K562 (cell line): ENCODE measurements around the gene COL16A1. TPM values are rescaled to one million over a fixed set of nuclear protein-coding genes. Genes with fewer than 3 reads are reported as not detected.

Experiments used
- ATAC-seq: fragments of 200-7000 bp; cut with Tn5 transposase; 3 replicates; pipeline ENCODE4 v1.9.1; 2020; ENCODE audit warnings: moderate library complexity
- BruUV-seq: library from RNA; stranded (reverse); fragments of 400-500 nt; replicated peaks from 2 replicates; lab custom pipeline; 2021; lab: Mats Ljungman, UMichigan
- CTCF ChIA-PET: fragments of 300-600 bp; formaldehyde crosslinking; extraction: SDS; loops from one replicate; lab custom pipeline; 2021; ENCODE audit warnings: low intra/inter-chr PET ratio; lab: Yijun Ruan, JAX
- POLR2A ChIA-PET: fragments of 300-600, 350-650 bp; sonication (Branson Sonifier 250); formaldehyde crosslinking; extraction: SDS; loops from one replicate; lab custom pipeline; 2021; ENCODE audit warnings: antibody characterized with exemption, inconsistent platforms; lab: Yijun Ruan, JAX
- DNase-seq, 4 experiments: peaks; one replicate each; pipeline versions ENCODE4 v3.0.0 to v3.0.0-alpha.2; 2011 to 2018; ENCODE audit warnings: low spot score in 3 of 4, mixed read lengths in 3 of 4; ENCODE audit errors: extremely low read depth in 1 of 4
- FAIRE-seq: peaks from 2 replicates; lab custom pipeline; 2011; peaks lifted over from hg19 to GRCh38; lab: Jason Lieb, UNC
- H2AFZ ChIP-seq: 2 replicates; pipeline ENCODE4 v1.6.0; 2011; ENCODE audit warnings: low read depth, low read length, control low read depth, inconsistent platforms
- H3K27ac ChIP-seq: fragments of 200-600 bp; 3 replicates; pipeline ENCODE4 v1.8.0; 2011; ENCODE audit warnings: low read depth, mild to moderate bottlenecking, control low read depth, inconsistent platforms, low read length, moderate library complexity, mixed read lengths; ENCODE audit errors: extremely low read depth
- H3K27me3 ChIP-seq, 2 experiments: fragments of 300-600 bp in 1 of 2; 2 replicates in 1 of 2; 3 replicates in 1 of 2; pipeline versions ENCODE4 v1.6.0 to v1.8.0; 2011; ENCODE audit warnings: inconsistent platforms in 2 of 2, low read length in 2 of 2, mild to moderate bottlenecking in 1 of 2, mixed read lengths in 1 of 2, moderate library complexity in 1 of 2; ENCODE audit not compliant: control insufficient read depth in 2 of 2, insufficient read depth in 2 of 2
- H3K36me3 ChIP-seq: fragments of 300-600 bp; 3 replicates; pipeline ENCODE4 v1.8.0; 2011; ENCODE audit warnings: mild to moderate bottlenecking, low read length, inconsistent platforms; ENCODE audit not compliant: control insufficient read depth, insufficient read depth
- H3K4me1 ChIP-seq, 2 experiments: fragments of 200-600 bp in 1 of 2; replicated peaks in 1 of 2; 2 replicates in 1 of 2; 3 replicates in 1 of 2; pipeline versions ENCODE4 v1.5.1 to v1.8.0; 2011; ENCODE audit warnings: inconsistent platforms in 2 of 2, low read length in 2 of 2, mild to moderate bottlenecking in 1 of 2, mixed read lengths in 1 of 2, moderate library complexity in 1 of 2; ENCODE audit not compliant: control insufficient read depth in 2 of 2, insufficient read depth in 2 of 2
- H3K4me2 ChIP-seq: 2 replicates; pipeline ENCODE4 v1.6.1; 2011; ENCODE audit warnings: low read length, control low read depth, inconsistent platforms, mixed read lengths; ENCODE audit not compliant: insufficient read depth
- H3K4me3 ChIP-seq: fragments of 200-600 bp; sonication (generic), shearing (Covaris generic); 2 replicates; pipeline ENCODE4 v1.5.1; 2016; ENCODE audit warnings: control low read depth, inconsistent platforms
- H3K79me2 ChIP-seq: fragments of 200-600 bp; 3 replicates; pipeline ENCODE4 v1.8.0; 2011; ENCODE audit warnings: low read length, inconsistent platforms; ENCODE audit not compliant: control insufficient read depth, insufficient read depth
- H3K9ac ChIP-seq, 2 experiments: 2 replicates each; pipeline versions ENCODE4 v1.6.0 to v1.6.1; 2011; ENCODE audit warnings: low read depth in 2 of 2, low read length in 2 of 2, control low read depth in 1 of 2, inconsistent platforms in 1 of 2, mild to moderate bottlenecking in 1 of 2, mixed read lengths in 1 of 2; ENCODE audit not compliant: insufficient read depth in 1 of 2
- H3K9me1 ChIP-seq: one replicate; pipeline ENCODE4 v1.6.0; 2011; ENCODE audit warnings: inconsistent platforms, mild to moderate bottlenecking, low read length, moderate library complexity; ENCODE audit not compliant: control insufficient read depth, insufficient read depth
- H3K9me3 ChIP-seq: replicated peaks from 2 replicates; pipeline ENCODE4 v1.5.1; 2011; ENCODE audit warnings: low read depth, low read length, inconsistent platforms; ENCODE audit not compliant: control insufficient read depth, insufficient read depth
- H4K20me1 ChIP-seq: replicated peaks from 2 replicates; pipeline ENCODE4 v1.6.1; 2011; ENCODE audit warnings: low read length, inconsistent platforms, mixed read lengths; ENCODE audit not compliant: control insufficient read depth, insufficient read depth
- C11orf30 ChIP-seq: fragments of 450-650 bp; IDR thresholded peaks from 2 replicates; pipeline ENCODE4 v1.6.1; 2016; ENCODE audit warnings: low read depth, mild to moderate bottlenecking
- CAMTA2 ChIP-seq: fragments of 250-450 bp; sonication (Bioruptor Pico); conservative IDR thresholded peaks from 2 replicates; pipeline ENCODE4 v1.5.1; 2022
- CBX5 ChIP-seq: IDR thresholded peaks from 2 replicates; pipeline ENCODE4 v1.6.1; 2014; ENCODE audit warnings: low read depth, borderline replicate concordance
- CREBBP ChIP-seq: IDR thresholded peaks from one replicate; pipeline ENCODE4 v1.6.1; 2012; ENCODE audit warnings: low read depth, mild to moderate bottlenecking, control low read depth, inconsistent platforms, low read length
- NFYB ChIP-seq: IDR thresholded peaks from 2 replicates; pipeline ENCODE4 v1.6.1; 2011; ENCODE audit warnings: mild to moderate bottlenecking, moderate library complexity; ENCODE audit not compliant: insufficient read length; ENCODE audit errors: extremely low read depth
- PTTG1 ChIP-seq: fragments of 450-650 bp; IDR thresholded peaks from 2 replicates; pipeline ENCODE4 v1.6.1; 2016; ENCODE audit warnings: low read depth, mild to moderate bottlenecking, missing genetic modification characterization, missing compliant biosample characterization
- STAT5B ChIP-seq: fragments of 250-450 bp; sonication (Bioruptor Pico); IDR thresholded peaks from 2 replicates; pipeline ENCODE4 v1.8.0; 2021; ENCODE audit warnings: mild to moderate bottlenecking, inconsistent platforms
- YBX1 ChIP-seq: fragments of 450-650 bp; IDR thresholded peaks from 2 replicates; pipeline ENCODE4 v1.7.1; 2016; ENCODE audit warnings: mild to moderate bottlenecking
- ZFPM2 ChIP-seq: fragments of 250-450 bp; sonication (Bioruptor Pico); IDR thresholded peaks from 2 replicates; pipeline ENCODE4 v1.5.1; 2022; ENCODE audit warnings: mild to moderate bottlenecking
- WGBS: fragments of 100-300 bp; shearing (Covaris generic); methylation state at CpG from one replicate; pipeline ENCODE4 v1.1.6; 2016; ENCODE audit warnings: low coverage, mixed read lengths; ENCODE audit not compliant: insufficient coverage; ENCODE audit errors: missing lambda C conversion rate; 5-methylcytosine and 5-hydroxymethylcytosine counted together
- in situ Hi-C: fragments of 300-500 bp; cut with MboI; formaldehyde crosslinking; loops from 4 replicates; pipeline ENCODE4 v1.15.0; 2018; ENCODE audit warnings: inconsistent platforms, mixed read lengths
- intact Hi-C: fragments of 100-400 bp; cut with micrococcal nuclease; formaldehyde crosslinking; loops from 2 replicates; pipeline ENCODE4 v1.14.2; 2022
- polyA plus RNA-seq, 8 experiments: library from polyadenylated mRNA; depleted of rRNA in 4 of 8; stranded (reverse) in 5 of 8; unstranded in 3 of 8; fragments of >200 nt; fragmentation: Nextera tagmentation in 2 of 8; fragmentation: Illumina TruSeq in 1 of 8; extraction: Ambion mirVana in 2 of 8; extraction: Trizol in 1 of 8; gene quantifications; 2 replicates each; pipeline versions ENCODE4 v1.2.1 to v1.2.3, GENCODE V29; 2011 to 2014; ENCODE audit warnings: inconsistent platforms in 1 of 8, missing spikeins in 1 of 8
- total RNA-seq, 7 experiments: library from RNA; depleted of rRNA in 6 of 7; stranded (reverse); fragments of >200 nt in 6 of 7; fragmentation: Illumina TruSeq in 2 of 7; extraction: Trizol in 2 of 7; gene quantifications; 2 replicates each; pipeline versions ENCODE4 v1.2.1 to v1.2.3, GENCODE V29; 2011 to 2021; ENCODE audit warnings: low replicate concordance in 1 of 7
- TF ChIP-seq, protein P1 (sequence below): fragments of 250-450 bp; sonication (Bioruptor Pico); IDR thresholded peaks from 2 replicates; pipeline ENCODE4 v1.4.0; 2020
- TF ChIP-seq, protein P2 (sequence below): fragments of 250-450 bp; sonication (Bioruptor Pico); IDR thresholded peaks from 2 replicates; pipeline ENCODE4 v1.8.0; 2021; ENCODE audit warnings: moderate library complexity, mild to moderate bottlenecking, inconsistent platforms
- TF ChIP-seq, protein P3 (sequence below): IDR thresholded peaks from 3 replicates; pipeline ENCODE4 v1.6.1; 2011; ENCODE audit warnings: borderline replicate concordance, mild to moderate bottlenecking; ENCODE audit not compliant: insufficient read length, insufficient read depth
- TF ChIP-seq, protein P4 (sequence below), 2 experiments: fragments of 150-350 bp in 1 of 2; IDR thresholded peaks; 2 replicates each; pipeline ENCODE4 v1.6.1; 2012 to 2016; ENCODE audit warnings: low read depth in 2 of 2, low read length in 2 of 2, mild to moderate bottlenecking in 1 of 2, moderate library complexity in 1 of 2
- TF ChIP-seq, protein P5 (sequence below): fragments of 450-650 bp; conservative IDR thresholded peaks from 2 replicates; pipeline ENCODE4 v1.6.1; 2016; ENCODE audit warnings: missing genetic modification characterization, low read depth, mild to moderate bottlenecking, control low read depth, missing compliant biosample characterization

COL16A1 gene
- total and polyA plus RNA-seq, 9 of the 15 experiments (the other 6 are each of a cell fraction or from before 2014, with no cell fraction given), result 0.11 to 0.60 (median 0.11) TPM; not detected in 6

DNA sequence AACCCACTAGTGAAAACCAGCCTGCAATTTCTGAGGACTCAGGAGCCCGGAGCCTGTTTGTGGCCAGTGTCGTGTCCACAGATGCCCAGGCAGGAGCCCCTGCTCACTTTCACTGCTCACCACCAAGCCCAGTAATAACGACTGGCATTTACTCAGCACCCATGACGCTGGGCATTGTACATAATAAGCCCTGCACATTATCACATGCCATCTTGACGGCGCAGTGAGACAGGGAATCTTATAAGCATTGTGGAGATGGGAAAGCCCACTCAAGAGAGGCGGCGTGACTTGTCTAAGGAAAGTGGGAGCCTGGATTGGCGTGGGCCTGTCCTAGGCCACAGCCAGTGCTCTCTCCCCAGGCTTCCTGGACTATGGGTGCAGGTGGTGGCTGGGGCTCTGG, 30.4 kb downstream of the COL16A1 start:
- 2% methylated on average over 9 of the region's 9 CpGs for WGBS
- intact Hi-C loops (no loop called here), in situ Hi-C loops (no loop called here)
- ATAC-seq (no peak), DNase-seq (no peak), FAIRE-seq (no peak)
- no peaks in the 10 kb centered on the region for H3K9me3 ChIP-seq
- H3K4me3 ChIP-seq, result no peak overlapping the region
- H4K20me1 ChIP-seq, result peaks cover 17% of the 10 kb centered on the region
- no peaks in the 10 kb centered on the region for H3K36me3 ChIP-seq
- H3K27ac ChIP-seq, result no peak overlapping the region
- no peak overlapping the region for H3K4me2 ChIP-seq
- no peak overlapping the region for H2AFZ ChIP-seq
- no peaks in the 10 kb centered on the region for H3K79me2 ChIP-seq
- TF ChIP-seq, protein P1, sequence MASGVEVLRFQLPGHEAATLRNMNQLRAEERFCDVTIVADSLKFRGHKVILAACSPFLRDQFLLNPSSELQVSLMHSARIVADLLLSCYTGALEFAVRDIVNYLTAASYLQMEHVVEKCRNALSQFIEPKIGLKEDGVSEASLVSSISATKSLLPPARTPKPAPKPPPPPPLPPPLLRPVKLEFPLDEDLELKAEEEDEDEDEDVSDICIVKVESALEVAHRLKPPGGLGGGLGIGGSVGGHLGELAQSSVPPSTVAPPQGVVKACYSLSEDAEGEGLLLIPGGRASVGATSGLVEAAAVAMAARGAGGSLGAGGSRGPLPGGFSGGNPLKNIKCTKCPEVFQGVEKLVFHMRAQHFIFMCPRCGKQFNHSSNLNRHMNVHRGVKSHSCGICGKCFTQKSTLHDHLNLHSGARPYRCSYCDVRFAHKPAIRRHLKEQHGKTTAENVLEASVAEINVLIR (CRISPR knock-in tag), result no peak
- TF ChIP-seq CREBBP (no peak), YBX1 (no peak), ZFPM2 (no peak), C11orf30 (no peak), STAT5B (CRISPR knock-in tag) (no peak), PTTG1 (no peak), CBX5 (no peak), NFYB (no peak), CAMTA2 (no peak)
- TF ChIP-seq, protein P2, sequence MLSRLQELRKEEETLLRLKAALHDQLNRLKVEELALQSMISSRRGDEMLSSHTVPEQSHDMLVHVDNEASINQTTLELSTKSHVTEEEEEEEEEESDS (CRISPR knock-in tag), result no peak
- TF ChIP-seq, protein P3, sequence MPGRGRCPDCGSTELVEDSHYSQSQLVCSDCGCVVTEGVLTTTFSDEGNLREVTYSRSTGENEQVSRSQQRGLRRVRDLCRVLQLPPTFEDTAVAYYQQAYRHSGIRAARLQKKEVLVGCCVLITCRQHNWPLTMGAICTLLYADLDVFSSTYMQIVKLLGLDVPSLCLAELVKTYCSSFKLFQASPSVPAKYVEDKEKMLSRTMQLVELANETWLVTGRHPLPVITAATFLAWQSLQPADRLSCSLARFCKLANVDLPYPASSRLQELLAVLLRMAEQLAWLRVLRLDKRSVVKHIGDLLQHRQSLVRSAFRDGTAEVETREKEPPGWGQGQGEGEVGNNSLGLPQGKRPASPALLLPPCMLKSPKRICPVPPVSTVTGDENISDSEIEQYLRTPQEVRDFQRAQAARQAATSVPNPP, result no peak
- TF ChIP-seq, protein P4, sequence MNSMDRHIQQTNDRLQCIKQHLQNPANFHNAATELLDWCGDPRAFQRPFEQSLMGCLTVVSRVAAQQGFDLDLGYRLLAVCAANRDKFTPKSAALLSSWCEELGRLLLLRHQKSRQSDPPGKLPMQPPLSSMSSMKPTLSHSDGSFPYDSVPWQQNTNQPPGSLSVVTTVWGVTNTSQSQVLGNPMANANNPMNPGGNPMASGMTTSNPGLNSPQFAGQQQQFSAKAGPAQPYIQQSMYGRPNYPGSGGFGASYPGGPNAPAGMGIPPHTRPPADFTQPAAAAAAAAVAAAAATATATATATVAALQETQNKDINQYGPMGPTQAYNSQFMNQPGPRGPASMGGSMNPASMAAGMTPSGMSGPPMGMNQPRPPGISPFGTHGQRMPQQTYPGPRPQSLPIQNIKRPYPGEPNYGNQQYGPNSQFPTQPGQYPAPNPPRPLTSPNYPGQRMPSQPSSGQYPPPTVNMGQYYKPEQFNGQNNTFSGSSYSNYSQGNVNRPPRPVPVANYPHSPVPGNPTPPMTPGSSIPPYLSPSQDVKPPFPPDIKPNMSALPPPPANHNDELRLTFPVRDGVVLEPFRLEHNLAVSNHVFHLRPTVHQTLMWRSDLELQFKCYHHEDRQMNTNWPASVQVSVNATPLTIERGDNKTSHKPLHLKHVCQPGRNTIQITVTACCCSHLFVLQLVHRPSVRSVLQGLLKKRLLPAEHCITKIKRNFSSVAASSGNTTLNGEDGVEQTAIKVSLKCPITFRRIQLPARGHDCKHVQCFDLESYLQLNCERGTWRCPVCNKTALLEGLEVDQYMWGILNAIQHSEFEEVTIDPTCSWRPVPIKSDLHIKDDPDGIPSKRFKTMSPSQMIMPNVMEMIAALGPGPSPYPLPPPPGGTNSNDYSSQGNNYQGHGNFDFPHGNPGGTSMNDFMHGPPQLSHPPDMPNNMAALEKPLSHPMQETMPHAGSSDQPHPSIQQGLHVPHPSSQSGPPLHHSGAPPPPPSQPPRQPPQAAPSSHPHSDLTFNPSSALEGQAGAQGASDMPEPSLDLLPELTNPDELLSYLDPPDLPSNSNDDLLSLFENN (IDR thresholded peaks at IDR 0.05; ENCODE audit: low read depth in 2 of 2, low read length in 2 of 2), result no peak
- TF ChIP-seq, protein P5, sequence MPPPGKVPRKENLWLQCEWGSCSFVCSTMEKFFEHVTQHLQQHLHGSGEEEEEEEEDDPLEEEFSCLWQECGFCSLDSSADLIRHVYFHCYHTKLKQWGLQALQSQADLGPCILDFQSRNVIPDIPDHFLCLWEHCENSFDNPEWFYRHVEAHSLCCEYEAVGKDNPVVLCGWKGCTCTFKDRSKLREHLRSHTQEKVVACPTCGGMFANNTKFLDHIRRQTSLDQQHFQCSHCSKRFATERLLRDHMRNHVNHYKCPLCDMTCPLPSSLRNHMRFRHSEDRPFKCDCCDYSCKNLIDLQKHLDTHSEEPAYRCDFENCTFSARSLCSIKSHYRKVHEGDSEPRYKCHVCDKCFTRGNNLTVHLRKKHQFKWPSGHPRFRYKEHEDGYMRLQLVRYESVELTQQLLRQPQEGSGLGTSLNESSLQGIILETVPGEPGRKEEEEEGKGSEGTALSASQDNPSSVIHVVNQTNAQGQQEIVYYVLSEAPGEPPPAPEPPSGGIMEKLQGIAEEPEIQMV (tag), result no peak
- CTCF ChIA-PET, result no interaction called here
- H3K9me1 ChIP-seq, result no peaks in the 10 kb centered on the region
- H3K4me1 ChIP-seq, result peaks cover 0 to 12% of the 10 kb centered on the region in 2 experiments; a peak in 3 of 5 replicates
- no TSS peak for BruUV-seq
- POLR2A ChIA-PET, result interaction anchor here (0.6 to 1.0 kb wide), 2 partner anchors 13 to 637 kb away, joined by 3 to 5 read pairs; no protein-coding TSS in a partner anchor
- peaks cover 69 to 98% of the 10 kb centered on the region in 2 experiments for H3K27me3 ChIP-seq
- no peak overlapping the region for H3K9ac ChIP-seq
